KBM-7 (cell line): Measurements from ENCODE around the gene ITPR2.
"Not testable (repeated sequence)": the region's sequence is repeated elsewhere in the genome, so short reads cannot be mapped to it uniquely, and the experiment has no call there.

ENCODE experiments used
- DNase-seq: peaks from one replicate; pipeline ENCODE4 v3.0.0-alpha.2; 2015
- in situ Hi-C: fragments of 300-500 bp; cut with MboI; formaldehyde crosslinking; loops from 2 replicates; pipeline ENCODE4 v1.14.3; 2020; ENCODE audit warnings: low sequenced_read_pairs, low pct_unique_long_range_greater_than_20kb, mixed read lengths

Gene ITPR2

GRCh38 chr12:26799741-26800140 is 33.3 kb downstream of the ITPR2 start:
- no peak for DNase-seq
- in situ Hi-C loops: no loop called here

- in situ Hi-C loops: no loop called here
- DNase-seq: no peak
Observed at GRCh38 chr12:26798640-26799039, 34.4 kb downstream of the ITPR2 start.

- in situ Hi-C loops: no loop called here
- peak; percentile 31 for DNase-seq
Observed at GRCh38 chr12:26798023-26798422, 35.0 kb downstream of the ITPR2 start.

- in situ Hi-C loops: no loop called here
- DNase-seq: no peak
Observed at GRCh38 chr12:26795910-26796309, 37.1 kb downstream of the ITPR2 start.

- peak; percentile 60 for DNase-seq
- in situ Hi-C loops: no loop called here
Observed at GRCh38 chr12:26791301-26791791, 41.6 kb downstream of the ITPR2 start.

- in situ Hi-C loops: no loop called here
- DNase-seq: no peak
Observed at GRCh38 chr12:26790645-26790994, 42.4 kb downstream of the ITPR2 start.

GRCh38 chr12:26789731-26790644 is 43.0 kb downstream of the ITPR2 start:
- in situ Hi-C loops: no loop called here

GRCh38 chr12:26786865-26787514 is 46.0 kb downstream of the ITPR2 start:
- in situ Hi-C loops: no loop called here
- no peak for DNase-seq

More at GRCh38 chr12:26789731-26790644, 43.0 kb downstream of the ITPR2 start:
- no peak for DNase-seq

- in situ Hi-C loops: no loop called here
- no peak for DNase-seq
Observed at GRCh38 chr12:26786491-26786864, 46.5 kb downstream of the ITPR2 start.

- in situ Hi-C loops, DNase-seq: not testable (repeated sequence)
Observed at GRCh38 chr12:26783816-26784379, 49.1 kb downstream of the ITPR2 start.

GRCh38 chr12:26783131-26783526 is 49.9 kb downstream of the ITPR2 start:
- DNase-seq: no peak
- in situ Hi-C loops: no loop called here

- in situ Hi-C loops: no loop called here
- no peak for DNase-seq
Observed at GRCh38 chr12:26782372-26783130, 50.4 kb downstream of the ITPR2 start.

- DNase-seq, in situ Hi-C loops: not testable (repeated sequence)
Observed at GRCh38 chr12:26780656-26781055, 52.3 kb downstream of the ITPR2 start.

- DNase-seq: not testable (repeated sequence)
Observed at GRCh38 chr12:26778173-26778775, 54.7 kb downstream of the ITPR2 start.

GRCh38 chr12:26777236-26777635 is 55.8 kb downstream of the ITPR2 start:
- no peak for DNase-seq
- in situ Hi-C loops: no loop called here

More at GRCh38 chr12:26778173-26778775, 54.7 kb downstream of the ITPR2 start:
- in situ Hi-C loops: not testable (repeated sequence)

GRCh38 chr12:26775991-26776390 is 57.0 kb downstream of the ITPR2 start:
- in situ Hi-C loops, DNase-seq: not testable (repeated sequence)

- in situ Hi-C loops: no loop called here
- no peak for DNase-seq
Observed at GRCh38 chr12:26773313-26774104, 59.5 kb downstream of the ITPR2 start.

- in situ Hi-C loops: no loop called here
- no peak for DNase-seq
Observed at GRCh38 chr12:26771861-26772260, 61.1 kb downstream of the ITPR2 start.
